Mammary epithelial cell (primary cell): Measurements from ENCODE around the gene GNG14.
A peak's percentile ranks its signal among the peaks of the same experiment; 100 is the strongest.

Experiments
- EZH2 ChIP-seq: IDR thresholded peaks from 2 replicates; pipeline ENCODE4 v1.6.1; 2012; ENCODE audit warnings: low read length, inconsistent platforms, borderline replicate concordance
- TF ChIP-seq, protein P1 (sequence below), 2 donors: IDR thresholded peaks in 1 of 2; conservative IDR thresholded peaks in 1 of 2; 2 replicates each; pipeline ENCODE4 v1.5.1; 2011 to 2012; ENCODE audit warnings: inconsistent platforms in 2 of 2, low read length in 2 of 2, mild to moderate bottlenecking in 2 of 2, control low read depth in 1 of 2, low read depth in 1 of 2; ENCODE audit not compliant: insufficient read depth in 1 of 2; ENCODE audit errors: extremely low read depth in 1 of 2

DNA sequence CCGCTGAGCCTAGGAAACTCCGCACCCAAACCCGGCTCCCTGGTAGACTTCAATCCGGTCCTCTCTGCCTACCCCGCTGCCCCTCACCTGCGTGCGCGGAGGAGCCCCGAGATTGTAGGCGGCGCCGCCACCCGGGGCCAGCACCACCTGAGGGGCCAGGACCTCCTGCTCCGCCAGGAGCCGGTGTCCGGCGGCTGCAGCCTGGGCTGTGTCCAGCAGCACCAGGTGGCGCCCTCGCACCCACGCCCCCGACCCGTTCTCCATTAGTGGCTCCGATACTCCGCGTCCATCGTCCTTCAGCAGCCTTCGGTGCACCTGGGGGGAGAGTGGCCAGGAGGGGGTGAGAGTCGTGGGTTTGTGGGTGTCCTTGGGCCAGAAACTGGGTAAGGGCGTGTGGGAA is 39.7 kb upstream of the GNG14 start:
- no peak for TF ChIP-seq EZH2
- TF ChIP-seq, protein P1, sequence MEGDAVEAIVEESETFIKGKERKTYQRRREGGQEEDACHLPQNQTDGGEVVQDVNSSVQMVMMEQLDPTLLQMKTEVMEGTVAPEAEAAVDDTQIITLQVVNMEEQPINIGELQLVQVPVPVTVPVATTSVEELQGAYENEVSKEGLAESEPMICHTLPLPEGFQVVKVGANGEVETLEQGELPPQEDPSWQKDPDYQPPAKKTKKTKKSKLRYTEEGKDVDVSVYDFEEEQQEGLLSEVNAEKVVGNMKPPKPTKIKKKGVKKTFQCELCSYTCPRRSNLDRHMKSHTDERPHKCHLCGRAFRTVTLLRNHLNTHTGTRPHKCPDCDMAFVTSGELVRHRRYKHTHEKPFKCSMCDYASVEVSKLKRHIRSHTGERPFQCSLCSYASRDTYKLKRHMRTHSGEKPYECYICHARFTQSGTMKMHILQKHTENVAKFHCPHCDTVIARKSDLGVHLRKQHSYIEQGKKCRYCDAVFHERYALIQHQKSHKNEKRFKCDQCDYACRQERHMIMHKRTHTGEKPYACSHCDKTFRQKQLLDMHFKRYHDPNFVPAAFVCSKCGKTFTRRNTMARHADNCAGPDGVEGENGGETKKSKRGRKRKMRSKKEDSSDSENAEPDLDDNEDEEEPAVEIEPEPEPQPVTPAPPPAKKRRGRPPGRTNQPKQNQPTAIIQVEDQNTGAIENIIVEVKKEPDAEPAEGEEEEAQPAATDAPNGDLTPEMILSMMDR (conservative IDR thresholded peaks at IDR 0.05 in 1 of 2, IDR thresholded peaks at IDR 0.05 in 1 of 2; ENCODE audit: extremely low read depth in 1 of 2, insufficient read depth in 1 of 2, low read depth in 1 of 2, low read length in 2 of 2), result peak in 1 of 2 donors; percentile 21
